GM19438 (cell line): ENCODE measurements around the gene PIP5KL1.

Source experiments
- ATAC-seq: cut with Tn5 transposase; IDR thresholded peaks from one replicate; pipeline ENCODE4 v1.9.1; 2021; ENCODE audit warnings: low read depth; ENCODE audit not compliant: unreplicated experiment

Gene PIP5KL1

GRCh38 chr9:127934986-127935385 lies 4.4 kb upstream of the PIP5KL1 start:
- ATAC-seq: no peak

- no peak for ATAC-seq
Observed at GRCh38 chr9:127934248-127934647, 3.7 kb upstream of the PIP5KL1 start.

- no peak for ATAC-seq
Observed at GRCh38 chr9:127931092-127931881, 710 bp upstream of the PIP5KL1 start.

GRCh38 chr9:127929625-127929979 lies 975 bp downstream of the PIP5KL1 start:
- no peak for ATAC-seq

- ATAC-seq: no peak
Observed at GRCh38 chr9:127928676-127929624, 1.6 kb downstream of the PIP5KL1 start.

GRCh38 chr9:127927988-127928675 lies 2.4 kb downstream of the PIP5KL1 start:
- ATAC-seq: no peak

- ATAC-seq: no peak
Observed at GRCh38 chr9:127927201-127927987, 3.2 kb downstream of the PIP5KL1 start.

GRCh38 chr9:127926906-127927200 lies 3.7 kb downstream of the PIP5KL1 start:
- ATAC-seq: no peak

GRCh38 chr9:127925959-127926905 lies 4.3 kb downstream of the PIP5KL1 start:
- ATAC-seq: no peak

GRCh38 chr9:127924736-127925444 lies 5.7 kb downstream of the PIP5KL1 start:
- ATAC-seq: no peak

- ATAC-seq: no peak
Observed at GRCh38 chr9:127923771-127924170, 6.8 kb downstream of the PIP5KL1 start.

GRCh38 chr9:127923046-127923445 lies 7.5 kb downstream of the PIP5KL1 start:
- no peak for ATAC-seq

GRCh38 chr9:127921557-127922120 lies 8.9 kb downstream of the PIP5KL1 start:
- no peak for ATAC-seq

- no peak for ATAC-seq
Observed at GRCh38 chr9:127920794-127921193, 9.8 kb downstream of the PIP5KL1 start.

- ATAC-seq: no peak
Observed at GRCh38 chr9:127919253-127919815, 11.2 kb downstream of the PIP5KL1 start.

GRCh38 chr9:127918183-127919107 lies 12.1 kb downstream of the PIP5KL1 start:
- no peak for ATAC-seq

GRCh38 chr9:127917603-127918002 lies 13.0 kb downstream of the PIP5KL1 start:
- no peak for ATAC-seq
